Iris pigment epithelial cell (primary cell): ENCODE data around the gene DDX1.
"Not testable (repeated sequence)": the region's sequence is repeated elsewhere in the genome, so short reads cannot be mapped to it uniquely, and the experiment has no call there.

ENCODE experiments used
- DNase-seq: peaks from one replicate; pipeline ENCODE4 v3.0.0-alpha.2; 2011; ENCODE audit warnings: low read depth

DDX1 gene

GRCh38 chr2:15616850-15617777 is 25.4 kb downstream of the DDX1 start:
- DNase-seq: no peak

- no peak for DNase-seq
Measured at GRCh38 chr2:15617778-15618448, 26.2 kb downstream of the DDX1 start.

- DNase-seq: no peak
Measured at GRCh38 chr2:15618449-15618855, 26.8 kb downstream of the DDX1 start.

GRCh38 chr2:15619076-15619475 is 27.4 kb downstream of the DDX1 start:
- DNase-seq: no peak

GRCh38 chr2:15619510-15619909 is 27.8 kb downstream of the DDX1 start:
- no peak for DNase-seq

GRCh38 chr2:15619938-15620337 is 28.3 kb downstream of the DDX1 start:
- no peak for DNase-seq

GRCh38 chr2:15620340-15620739 is 28.7 kb downstream of the DDX1 start:
- no peak for DNase-seq

- DNase-seq: no peak
Measured at GRCh38 chr2:15620857-15621471, 29.3 kb downstream of the DDX1 start.

GRCh38 chr2:15621472-15621870 is 29.8 kb downstream of the DDX1 start:
- DNase-seq: not testable (repeated sequence)

- no peak for DNase-seq
Measured at GRCh38 chr2:15622214-15622613, 30.5 kb downstream of the DDX1 start.

GRCh38 chr2:15622614-15623480 is 31.2 kb downstream of the DDX1 start:
- no peak for DNase-seq

- DNase-seq: no peak
Measured at GRCh38 chr2:15623481-15623796, 31.8 kb downstream of the DDX1 start.

GRCh38 chr2:15623898-15624541 is 32.4 kb downstream of the DDX1 start:
- DNase-seq: no peak

- no peak for DNase-seq
Measured at GRCh38 chr2:15624903-15625302, 33.2 kb downstream of the DDX1 start.

- no peak for DNase-seq
Measured at GRCh38 chr2:15625344-15626036, 33.8 kb downstream of the DDX1 start.

- no peak for DNase-seq
Measured at GRCh38 chr2:15626126-15626525, 34.5 kb downstream of the DDX1 start.

- DNase-seq: no peak
Measured at GRCh38 chr2:15626967-15627366, 35.3 kb downstream of the DDX1 start.

- DNase-seq: no peak
Measured at GRCh38 chr2:15627817-15628684, 36.4 kb downstream of the DDX1 start.

GRCh38 chr2:15628899-15629855 is 37.5 kb downstream of the DDX1 start:
- no peak for DNase-seq
